GM21825 (cell line): ENCODE measurements around the gene KRT35.

Experiments
- ATAC-seq: cut with Tn5 transposase; IDR thresholded peaks from one replicate; pipeline ENCODE4 v1.9.1; 2021; ENCODE audit warnings: mild to moderate bottlenecking, moderate library complexity; ENCODE audit not compliant: unreplicated experiment

KRT35 gene

GRCh38 chr17:41490000-41490990 lies 9.3 kb upstream of the KRT35 start:
- no peak for ATAC-seq

GRCh38 chr17:41489531-41489930 lies 8.6 kb upstream of the KRT35 start, which contains the start of gene KRT36:
TSS of gene KRT36 (minus strand) at chr17:41489910. CDS start at chr17:41489864, 46 bp downstream.
- ATAC-seq: no peak

- no peak for ATAC-seq
Observed at GRCh38 chr17:41486809-41487530, 6.0 kb upstream of the KRT35 start.

- no peak for ATAC-seq
Observed at GRCh38 chr17:41486316-41486715, 5.4 kb upstream of the KRT35 start.

- no peak for ATAC-seq
Observed at GRCh38 chr17:41484920-41485904, 4.3 kb upstream of the KRT35 start.

GRCh38 chr17:41483991-41484826 lies 3.3 kb upstream of the KRT35 start:
- no peak for ATAC-seq

GRCh38 chr17:41483531-41483930 lies 2.6 kb upstream of the KRT35 start:
- no peak for ATAC-seq

- no peak for ATAC-seq
Observed at GRCh38 chr17:41480581-41480980, 370 bp downstream of the KRT35 start.

GRCh38 chr17:41480136-41480535 lies 815 bp downstream of the KRT35 start:
- ATAC-seq: no peak

GRCh38 chr17:41478237-41478636 lies 2.7 kb downstream of the KRT35 start:
- no peak for ATAC-seq

GRCh38 chr17:41476866-41477815 lies 3.8 kb downstream of the KRT35 start:
- ATAC-seq: no peak

- ATAC-seq: no peak
Observed at GRCh38 chr17:41475421-41475820, 5.5 kb downstream of the KRT35 start.

- ATAC-seq: no peak
Observed at GRCh38 chr17:41474863-41475262, 6.1 kb downstream of the KRT35 start.

- no peak for ATAC-seq
Observed at GRCh38 chr17:41468346-41468745, 12.6 kb downstream of the KRT35 start.

- no peak for ATAC-seq
Observed at GRCh38 chr17:41467561-41467960, 13.4 kb downstream of the KRT35 start.

- no peak for ATAC-seq
Observed at GRCh38 chr17:41466988-41467387, 14.0 kb downstream of the KRT35 start, which contains the start of gene KRT32. TSS of gene KRT32 (minus strand) at chr17:41467386. CDS start at chr17:41467325, 61 bp downstream.

GRCh38 chr17:41464682-41465081 lies 16.3 kb downstream of the KRT35 start:
- no peak for ATAC-seq

GRCh38 chr17:41464173-41464572 lies 16.8 kb downstream of the KRT35 start:
- no peak for ATAC-seq
